ENCODE measurements around the gene ACTR2.

The ACTR2 gene

DNA sequence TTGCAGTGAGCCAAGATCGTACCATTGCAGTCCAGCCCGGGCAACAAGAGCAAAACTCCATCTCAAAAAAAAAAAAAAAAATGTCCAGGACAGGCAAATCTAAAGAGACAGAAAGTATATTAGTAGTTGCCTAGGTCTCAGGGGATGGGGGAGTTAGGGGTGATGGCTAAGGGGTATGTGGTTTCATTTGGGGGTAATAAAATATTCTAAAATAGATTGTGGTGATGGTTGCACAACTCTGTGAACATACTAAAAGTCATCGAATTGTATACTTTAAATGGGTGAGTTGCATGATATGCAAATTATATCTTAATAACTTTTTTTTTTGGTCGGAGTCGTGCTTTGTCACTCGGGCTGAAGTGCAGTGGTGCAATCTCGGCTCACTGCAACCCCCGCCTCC, 34.2 kb upstream of the ACTR2 start:
- H3K4me3 ChIP-seq (replicated peaks; ENCODE audit: low read depth, low read length): no peak overlapping the region
- TF ChIP-seq CTCF (IDR thresholded peaks at IDR 0.05; ENCODE audit: low read depth, low read length, missing control alignments): no peak
- DNase-seq (ENCODE audit: extremely low read depth, low read depth): no peak

GRCh38 chr2:65198737-65199136, 28.9 kb upstream of the ACTR2 start:
- DNase-seq (ENCODE audit: extremely low read depth, low read depth): no peak
- TF ChIP-seq CTCF (IDR thresholded peaks at IDR 0.05; ENCODE audit: low read depth, low read length, missing control alignments): no peak
- H3K4me3 ChIP-seq (replicated peaks; ENCODE audit: low read depth, low read length): no peak overlapping the region

GRCh38 chr2:65199166-65199565, 28.5 kb upstream of the ACTR2 start:
- H3K4me3 ChIP-seq (replicated peaks; ENCODE audit: low read depth, low read length): no peak overlapping the region
- TF ChIP-seq CTCF (IDR thresholded peaks at IDR 0.05; ENCODE audit: low read depth, low read length, missing control alignments): no peak
- DNase-seq (ENCODE audit: extremely low read depth, low read depth): no peak

GRCh38 chr2:65199891-65200290, 27.7 kb upstream of the ACTR2 start:
- DNase-seq (ENCODE audit: extremely low read depth, low read depth): no peak
- H3K4me3 ChIP-seq (replicated peaks; ENCODE audit: low read depth, low read length): no peak overlapping the region
- TF ChIP-seq CTCF (IDR thresholded peaks at IDR 0.05; ENCODE audit: low read depth, low read length, missing control alignments): no peak

DNA sequence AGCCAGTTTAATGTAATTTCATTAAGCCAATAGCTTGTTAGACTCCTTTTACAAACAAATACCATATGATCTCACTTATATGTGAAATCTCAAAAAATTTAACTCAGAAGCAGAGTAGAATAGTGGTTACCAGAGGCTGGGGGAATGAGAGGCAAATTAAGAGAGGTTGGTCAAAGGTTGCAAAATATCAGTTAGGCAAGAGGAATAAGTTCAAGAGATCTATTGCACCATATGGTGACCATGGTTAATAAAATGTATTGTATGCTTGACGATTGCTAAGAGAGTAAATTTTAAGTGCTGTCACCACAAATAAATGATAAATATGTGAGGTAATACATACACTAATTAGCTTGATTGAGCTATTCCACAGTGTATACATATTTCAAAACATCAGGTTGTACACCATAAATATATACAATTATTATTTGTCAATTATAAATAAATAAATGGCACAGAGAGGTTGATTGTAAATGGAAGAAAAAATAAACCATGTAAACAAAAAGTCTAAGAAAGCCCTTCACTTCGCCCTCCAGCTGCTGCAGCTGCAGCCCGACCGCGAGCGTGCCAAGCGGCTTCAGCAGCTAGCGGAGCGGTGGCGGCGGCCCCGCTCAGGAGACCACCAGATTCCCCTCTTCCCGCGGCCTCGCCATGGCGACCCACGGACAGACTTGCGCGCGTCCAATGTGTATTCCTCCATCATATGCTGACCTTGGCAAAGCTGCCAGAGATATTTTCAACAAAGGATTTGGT, 23.0 kb upstream of the ACTR2 start:
- H3K4me3 ChIP-seq (replicated peaks; ENCODE audit: low read depth, low read length): peak overlapping the region; percentile 28; the same call in 1 of the 2 replicates
- no peak for TF ChIP-seq CTCF (IDR thresholded peaks at IDR 0.05; ENCODE audit: low read depth, low read length, missing control alignments)
- no peak for DNase-seq (ENCODE audit: extremely low read depth, low read depth)

DNA sequence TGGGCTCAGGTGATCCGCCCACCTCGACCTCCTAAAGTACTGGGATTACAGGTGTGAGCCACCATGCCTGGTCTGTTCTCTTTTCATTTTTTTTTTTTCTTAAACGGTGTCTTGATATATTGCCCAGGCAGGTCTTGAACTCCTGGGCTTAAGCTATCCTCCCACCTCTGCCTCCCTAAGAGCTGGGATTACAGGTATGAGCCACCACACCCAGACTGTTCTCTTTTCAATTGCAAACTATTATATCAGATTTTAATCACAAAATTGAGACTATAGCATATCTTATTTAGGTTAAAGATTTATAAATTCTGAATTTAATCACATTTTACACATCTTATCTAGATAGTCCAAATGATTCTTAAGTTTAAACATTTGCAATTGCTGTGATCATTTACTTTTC, 15.5 kb upstream of the ACTR2 start:
- DNase-seq (ENCODE audit: extremely low read depth, low read depth): no peak
- no peak for TF ChIP-seq CTCF (IDR thresholded peaks at IDR 0.05; ENCODE audit: low read depth, low read length, missing control alignments)
- no peak overlapping the region for H3K4me3 ChIP-seq (replicated peaks; ENCODE audit: low read depth, low read length)

- DNase-seq (ENCODE audit: extremely low read depth, low read depth): no peak
- no peak overlapping the region for H3K4me3 ChIP-seq (replicated peaks; ENCODE audit: low read depth, low read length)
- TF ChIP-seq CTCF (IDR thresholded peaks at IDR 0.05; ENCODE audit: low read depth, low read length, missing control alignments): no peak
Observed at GRCh38 chr2:65212619-65213018, 15.0 kb upstream of the ACTR2 start.
